ENCODE data around the gene RFNG. TPM values are rescaled to one million over a fixed set of nuclear protein-coding genes. Genes with fewer than 3 reads are reported as not detected.

Gene RFNG
- total RNA-seq, 1 experiment from 2014 or later, result 52.0 TPM

- no peak overlapping the region for H3K9ac ChIP-seq (ENCODE audit: low read length)
- no TSS peak for BruUV-seq (replicated peaks)
Observed at GRCh38 chr17:82013772-82014321, 37.8 kb downstream of the RFNG start.

GRCh38 chr17:82013341-82013740, 38.3 kb downstream of the RFNG start:
- Histone ChIP-seq H3K79me2 (ENCODE audit: insufficient read depth, low read length) (no peaks in the 10 kb centered on the region), H2AFZ (ENCODE audit: low read depth, low read length, poor library complexity, severe bottlenecking) (no peak overlapping the region), H3K4me3 (replicated peaks in 1 of 2; ENCODE audit: low read depth in 1 of 2, low read length in 2 of 2) (no peak overlapping the region), H3K9me2 (ENCODE audit: insufficient read depth) (no peaks in the 10 kb centered on the region), H3K9ac (ENCODE audit: low read length) (no peak overlapping the region), H3K4me2 (ENCODE audit: low read length) (no peak overlapping the region), H3K27ac (ENCODE audit: low read depth, low read length) (no peak overlapping the region; the same call in 1 of the 2 replicates), H3K27me3 (ENCODE audit: insufficient read depth, low read length) (no peaks in the 10 kb centered on the region), H3K9me3 (ENCODE audit: control insufficient read depth in 1 of 2, insufficient read depth in 1 of 2, low read depth in 1 of 2, low read length in 2 of 2) (no peaks in the 10 kb centered on the region), H4K20me1 (ENCODE audit: insufficient read depth) (no peaks in the 10 kb centered on the region), H3K4me1 (ENCODE audit: control insufficient read depth in 1 of 2, insufficient read depth in 2 of 2, low read length in 2 of 2) (peaks cover 1 to 2% of the 10 kb centered on the region in 2 experiments; a peak in 2 of 4 replicates), H3K36me3 (ENCODE audit: control insufficient read depth in 1 of 2, insufficient read depth in 2 of 2, low read length in 2 of 2) (peaks cover 0 to 4% of the 10 kb centered on the region in 2 experiments; a peak in 1 of 4 replicates)
- intact Hi-C loops (cut with micrococcal nuclease), result no loop called here
- BruUV-seq (replicated peaks), result no TSS peak
- CTCF ChIA-PET, result interaction anchor here (1.1 to 1.4 kb wide), 2 partner anchors 9 to 54 kb away, joined by 3 read pairs; partner anchors contain the start of genes CENPX and LRRC45
- RAD21 ChIA-PET (ENCODE audit: low non-redundant PET in 1 of 2, low total read pairs in 2 of 2, uncharacterized antibody in 2 of 2, unreplicated experiment in 2 of 2), result no interaction called here
- DNase-seq (ENCODE audit: low read depth, low spot score) (no peak), ATAC-seq (no peak)
- POLR2A ChIA-PET, result no interaction called here
- TF ChIP-seq ZBTB33 (IDR thresholded peaks at IDR 0.05; ENCODE audit: extremely low read depth, insufficient replicate concordance, low read length) (no peak), SRF (IDR thresholded peaks at IDR 0.05; ENCODE audit: low read depth) (no peak), ATF3 (IDR thresholded peaks at IDR 0.05) (no peak), CEBPB (IDR thresholded peaks at IDR 0.05; ENCODE audit: low read depth) (no peak), SIN3A (IDR thresholded peaks at IDR 0.05; ENCODE audit: low read depth) (no peak), TCF7L2 (IDR thresholded peaks at IDR 0.05; ENCODE audit: borderline replicate concordance, extremely low read depth, insufficient read depth, insufficient read length) (no peak), REST (IDR thresholded peaks at IDR 0.05; ENCODE audit: low read depth) (no peak), EZH2phosphoT487 (IDR thresholded peaks at IDR 0.05; ENCODE audit: borderline replicate concordance) (no peak), EZH2 (IDR thresholded peaks at IDR 0.05) (no peak), CBX3 (IDR thresholded peaks at IDR 0.05; ENCODE audit: low read depth) (no peak), EGR1 (IDR thresholded peaks at IDR 0.05; ENCODE audit: low read depth) (no peak), SP1 (IDR thresholded peaks at IDR 0.05; ENCODE audit: low read depth) (no peak), JUND (IDR thresholded peaks at IDR 0.05) (no peak), POLR2AphosphoS5 (IDR thresholded peaks at IDR 0.05; ENCODE audit: low read depth, low read length) (no peak)

More at GRCh38 chr17:82013772-82014321, 37.8 kb downstream of the RFNG start:
- intact Hi-C loops (cut with micrococcal nuclease), result no loop called here
- Histone ChIP-seq H3K27me3 (ENCODE audit: insufficient read depth, low read length) (no peaks in the 10 kb centered on the region), H3K4me3 (replicated peaks in 1 of 2; ENCODE audit: low read depth in 1 of 2, low read length in 2 of 2) (no peak overlapping the region), H3K79me2 (ENCODE audit: insufficient read depth, low read length) (no peaks in the 10 kb centered on the region), H3K4me2 (ENCODE audit: low read length) (no peak overlapping the region), H2AFZ (ENCODE audit: low read depth, low read length, poor library complexity, severe bottlenecking) (no peak overlapping the region), H3K36me3 (ENCODE audit: control insufficient read depth in 1 of 2, insufficient read depth in 2 of 2, low read length in 2 of 2) (peaks cover 0 to 9% of the 10 kb centered on the region in 2 experiments; a peak in 1 of 4 replicates), H3K9me3 (ENCODE audit: control insufficient read depth in 1 of 2, insufficient read depth in 1 of 2, low read depth in 1 of 2, low read length in 2 of 2) (no peaks in the 10 kb centered on the region), H3K4me1 (ENCODE audit: control insufficient read depth in 1 of 2, insufficient read depth in 2 of 2, low read length in 2 of 2) (peaks cover 6 to 7% of the 10 kb centered on the region in 2 experiments; a peak in 2 of 4 replicates), H4K20me1 (ENCODE audit: insufficient read depth) (no peaks in the 10 kb centered on the region), H3K27ac (ENCODE audit: low read depth, low read length) (no peak overlapping the region; the same call in 1 of the 2 replicates), H3K9me2 (ENCODE audit: insufficient read depth) (no peaks in the 10 kb centered on the region)
- CTCF ChIA-PET, result interaction anchor here (1.1 to 1.4 kb wide), 2 partner anchors 9 to 54 kb away, joined by 3 read pairs; partner anchors contain the start of genes CENPX and LRRC45
- ATAC-seq (no peak), DNase-seq (ENCODE audit: low read depth, low spot score) (no peak)
- TF ChIP-seq JUND (IDR thresholded peaks at IDR 0.05) (no peak), SRF (IDR thresholded peaks at IDR 0.05; ENCODE audit: low read depth) (no peak), CBX3 (IDR thresholded peaks at IDR 0.05; ENCODE audit: low read depth) (no peak), EZH2phosphoT487 (IDR thresholded peaks at IDR 0.05; ENCODE audit: borderline replicate concordance) (no peak), ZFX (IDR thresholded peaks at IDR 0.05) (no peak)
- RAD21 ChIA-PET (ENCODE audit: low non-redundant PET in 1 of 2, low total read pairs in 2 of 2, uncharacterized antibody in 2 of 2, unreplicated experiment in 2 of 2), result no interaction called here
- POLR2A ChIA-PET, result no interaction called here
